Renal pelvis (tissue), 4 donors: ENCODE data around the gene AMFR. TPM values are rescaled to one million over a fixed set of nuclear protein-coding genes. Genes with fewer than 3 reads are reported as not detected.

Experiments used
- DNase-seq: peaks from one replicate; pipeline ENCODE4 v3.0.0-alpha.2; 2013
- polyA plus RNA-seq, 3 donors: library from polyadenylated mRNA; unstranded; fragments of 120-200 nt; gene quantifications; one replicate each; pipeline ENCODE4 v1.2.1, GENCODE V29; 2013; ENCODE audit not compliant: insufficient read length in 3 of 3

Gene AMFR
- polyA plus RNA-seq, 3 donors, result 121 to 138 (median 136) TPM

- no peak for DNase-seq
These were observed 58.4 kb downstream of the AMFR start for GRCh38 chr16:56366945-56367344.

- no peak for DNase-seq
These were observed 59.8 kb downstream of the AMFR start for GRCh38 chr16:56365552-56365951.

GRCh38 chr16:56364865-56365264 lies 60.5 kb downstream of the AMFR start:
- DNase-seq, result no peak

GRCh38 chr16:56363781-56364565 lies 61.4 kb downstream of the AMFR start:
- no peak for DNase-seq

- no peak for DNase-seq
These were observed 62.1 kb downstream of the AMFR start for GRCh38 chr16:56363181-56363716.

- no peak for DNase-seq
These were observed 62.6 kb downstream of the AMFR start for GRCh38 chr16:56362706-56363105.

GRCh38 chr16:56362057-56362655 lies 63.2 kb downstream of the AMFR start:
- DNase-seq, result no peak

- no peak for DNase-seq
These were observed 65.0 kb downstream of the AMFR start for GRCh38 chr16:56360117-56361008.

- DNase-seq, result no peak
These were observed 67.5 kb downstream of the AMFR start for GRCh38 chr16:56357765-56358322.

GRCh38 chr16:56357241-56357764 lies 68.0 kb downstream of the AMFR start:
- no peak for DNase-seq

- DNase-seq, result peak; percentile 86
These were observed 68.8 kb downstream of the AMFR start for GRCh38 chr16:56356276-56357240.

GRCh38 chr16:56355786-56356275 lies 69.5 kb downstream of the AMFR start:
- DNase-seq, result no peak

- DNase-seq, result no peak
These were observed 70.1 kb downstream of the AMFR start for GRCh38 chr16:56355221-56355620.

- DNase-seq, result no peak
These were observed 70.6 kb downstream of the AMFR start for GRCh38 chr16:56354746-56355145.

- DNase-seq, result no peak
These were observed 71.3 kb downstream of the AMFR start for GRCh38 chr16:56354016-56354415.

- DNase-seq, result no peak
These were observed 72.1 kb downstream of the AMFR start for GRCh38 chr16:56353054-56353921.

GRCh38 chr16:56352351-56353053 lies 72.8 kb downstream of the AMFR start:
- DNase-seq, result no peak

- no peak for DNase-seq
These were observed 73.9 kb downstream of the AMFR start for GRCh38 chr16:56351481-56351880.
